IMR-90 (cell line): Measurements from ENCODE around the gene RNF111. TPM values are rescaled to one million over a fixed set of nuclear protein-coding genes. Genes with fewer than 3 reads are reported as not detected.

Experiments
- ATAC-seq: fragments of 200-7000 bp; cut with Tn5 transposase; 2 replicates; pipeline ENCODE4 v1.9.1; 2020; ENCODE audit warnings: low read depth, mild to moderate bottlenecking, moderate library complexity
- BruUV-seq: library from RNA; stranded (reverse); fragments of 400-500 nt; replicated peaks from 2 replicates; lab custom pipeline; 2021; lab: Mats Ljungman, UMichigan
- CTCF ChIA-PET: fragments of 300-600 bp; formaldehyde crosslinking; extraction: SDS; loops from one replicate; lab custom pipeline; 2021; ENCODE audit warnings: antibody characterized with exemption; lab: Yijun Ruan, JAX
- POLR2A ChIA-PET: fragments of 300-600 bp; sonication (Branson Sonifier 250); formaldehyde crosslinking; loops from one replicate; lab custom pipeline; 2022; ENCODE audit warnings: antibody characterized with exemption; ENCODE audit not compliant: unreplicated experiment; lab: Charles Lee
- DNase-seq: peaks from one replicate; pipeline ENCODE4 v3.0.0; 2013
- H2AFZ ChIP-seq: replicated peaks from 2 replicates; pipeline ENCODE3; 2013; ENCODE audit warnings: low read length, mild to moderate bottlenecking; ENCODE audit not compliant: poor library complexity
- H2AK5ac ChIP-seq: 2 replicates; pipeline ENCODE4 v1.6.1; 2013; ENCODE audit warnings: low read depth, low read length, inconsistent platforms
- H2AK9ac ChIP-seq: replicated peaks from 2 replicates; pipeline ENCODE3; 2013; ENCODE audit warnings: mild to moderate bottlenecking, low read depth, low read length, moderate library complexity; ENCODE audit not compliant: poor library complexity
- H2BK120ac ChIP-seq: 2 replicates; pipeline ENCODE4 v1.6.1; 2013; ENCODE audit warnings: low read depth, low read length, inconsistent platforms
- H2BK15ac ChIP-seq: 3 replicates; pipeline ENCODE4 v1.6.1; 2013; ENCODE audit warnings: low read depth, low read length, inconsistent platforms
- H2BK20ac ChIP-seq: 2 replicates; pipeline ENCODE4 v1.6.1; 2013; ENCODE audit warnings: low read depth, mild to moderate bottlenecking, inconsistent platforms, low read length, moderate library complexity
- H2BK5ac ChIP-seq: 2 replicates; pipeline ENCODE4 v1.6.1; 2013; ENCODE audit warnings: mild to moderate bottlenecking, low read depth, low read length, inconsistent platforms; ENCODE audit not compliant: poor library complexity, severe bottlenecking
- H3K14ac ChIP-seq: replicated peaks from 2 replicates; pipeline ENCODE4 v1.6.1; 2013; ENCODE audit warnings: low read depth, low read length, inconsistent platforms
- H3K18ac ChIP-seq: 2 replicates; pipeline ENCODE4 v1.6.1; 2013; ENCODE audit warnings: low read depth, low read length, control low read depth
- H3K23ac ChIP-seq: 2 replicates; pipeline ENCODE4 v1.6.1; 2013; ENCODE audit warnings: low read depth, low read length, inconsistent platforms
- H3K27ac ChIP-seq: 2 replicates; pipeline ENCODE4 v1.5.1; 2013; ENCODE audit warnings: mild to moderate bottlenecking, control low read depth, low read length; ENCODE audit not compliant: insufficient read depth
- H3K27me3 ChIP-seq: 2 replicates; pipeline ENCODE4 v1.6.1; 2013; ENCODE audit warnings: low read length; ENCODE audit not compliant: control insufficient read depth, insufficient read depth
- H3K36me3 ChIP-seq: 2 replicates; pipeline ENCODE4 v1.6.1; 2013; ENCODE audit warnings: low read length, mixed read lengths; ENCODE audit not compliant: control insufficient read depth, insufficient read depth
- H3K4ac ChIP-seq: 2 replicates; pipeline ENCODE4 v1.6.1; 2013; ENCODE audit warnings: low read depth, low read length, inconsistent platforms
- H3K4me1 ChIP-seq: 2 replicates; pipeline ENCODE4 v1.6.1; 2013; ENCODE audit warnings: low read length, mixed read lengths; ENCODE audit not compliant: control insufficient read depth, insufficient read depth
- H3K4me2 ChIP-seq: 2 replicates; pipeline ENCODE4 v1.6.1; 2013; ENCODE audit warnings: low read depth, mild to moderate bottlenecking, control low read depth, low read length, moderate library complexity
- H3K4me3 ChIP-seq: 2 replicates; pipeline ENCODE4 v1.5.1; 2013; ENCODE audit warnings: low read depth, mild to moderate bottlenecking, control low read depth, low read length, moderate library complexity; ENCODE audit not compliant: insufficient read depth
- H3K56ac ChIP-seq: 2 replicates; pipeline ENCODE4 v1.6.1; 2013; ENCODE audit warnings: low read length, inconsistent platforms; ENCODE audit not compliant: insufficient read depth; ENCODE audit errors: extremely low read depth
- H3K79me1 ChIP-seq, 2 experiments: 2 replicates each; pipeline ENCODE4 v1.6.1; 2013; ENCODE audit warnings: low read length in 2 of 2, inconsistent platforms in 1 of 2, low read depth in 1 of 2
- H3K9ac ChIP-seq: 2 replicates; pipeline ENCODE4 v1.6.1; 2013; ENCODE audit warnings: low read depth, low read length, control low read depth
- H3K9me1 ChIP-seq: 2 replicates; pipeline ENCODE4 v1.6.1; 2013; ENCODE audit warnings: low read length, inconsistent platforms; ENCODE audit not compliant: insufficient read depth
- H3K9me3 ChIP-seq: 2 replicates; pipeline ENCODE4 v1.6.1; 2013; ENCODE audit warnings: low read length; ENCODE audit not compliant: control insufficient read depth, insufficient read depth
- H4K20me1 ChIP-seq: 2 replicates; pipeline ENCODE4 v1.6.1; 2013; ENCODE audit warnings: low read length, inconsistent platforms; ENCODE audit not compliant: insufficient read depth
- H4K5ac ChIP-seq: 2 replicates; pipeline ENCODE4 v1.6.1; 2013; ENCODE audit warnings: mild to moderate bottlenecking, low read depth, low read length, control low read depth
- H4K8ac ChIP-seq, 2 experiments: 2 replicates each; pipeline ENCODE4 v1.6.1; 2013; ENCODE audit warnings: low read depth in 2 of 2, low read length in 2 of 2, control low read depth in 1 of 2, inconsistent platforms in 1 of 2
- H4K91ac ChIP-seq: 2 replicates; pipeline ENCODE4 v1.6.1; 2013; ENCODE audit warnings: low read depth, low read length, inconsistent platforms; ENCODE audit not compliant: insufficient read depth
- BHLHE40 ChIP-seq: fragments of 150-350 bp; IDR thresholded peaks from 2 replicates; pipeline ENCODE4 v1.6.1; 2016; ENCODE audit warnings: mild to moderate bottlenecking, low read depth, low read length
- CEBPB ChIP-seq: IDR thresholded peaks from 2 replicates; pipeline ENCODE4 v1.6.1; 2012; ENCODE audit warnings: low read depth, low read length, improper control_type of control experiment
- CHD1 ChIP-seq: IDR thresholded peaks from 2 replicates; pipeline ENCODE4 v1.6.1; 2012; ENCODE audit warnings: low read depth, low read length, improper control_type of control experiment
- MAFK ChIP-seq: IDR thresholded peaks from 2 replicates; pipeline ENCODE4 v1.6.1; 2012; ENCODE audit warnings: low read depth, low read length, improper control_type of control experiment
- MAZ ChIP-seq: IDR thresholded peaks from 2 replicates; pipeline ENCODE4 v1.6.1; 2012; ENCODE audit warnings: low read depth, mild to moderate bottlenecking, low read length, improper control_type of control experiment, moderate library complexity, borderline replicate concordance
- MXI1 ChIP-seq: IDR thresholded peaks from 2 replicates; pipeline ENCODE4 v1.6.1; 2012; ENCODE audit warnings: low read depth, mild to moderate bottlenecking, low read length, moderate library complexity, borderline replicate concordance
- NFE2L2 ChIP-seq: fragments of 150-350 bp; IDR thresholded peaks from 2 replicates; pipeline ENCODE4 v1.6.1; 2016; ENCODE audit warnings: low read depth, mild to moderate bottlenecking, low read length
- POLR2A ChIP-seq: IDR thresholded peaks from 2 replicates; pipeline ENCODE4 v1.6.1; 2012; ENCODE audit warnings: mild to moderate bottlenecking, low read depth, low read length
- RAD21 ChIP-seq: IDR thresholded peaks from 2 replicates; pipeline ENCODE4 v1.6.1; 2012; ENCODE audit warnings: low read length, improper control_type of control experiment
- RCOR1 ChIP-seq: IDR thresholded peaks from 2 replicates; pipeline ENCODE4 v1.6.1; 2012; ENCODE audit warnings: mild to moderate bottlenecking, low read length, improper control_type of control experiment; ENCODE audit not compliant: insufficient replicate concordance
- RFX5 ChIP-seq: IDR thresholded peaks from 2 replicates; pipeline ENCODE4 v1.8.0; 2012; ENCODE audit warnings: low read depth, mild to moderate bottlenecking, low read length, moderate library complexity
- SMC3 ChIP-seq: fragments of 150-350 bp; IDR thresholded peaks from 2 replicates; pipeline ENCODE4 v1.6.1; 2016; ENCODE audit warnings: low read depth, mild to moderate bottlenecking, antibody characterized with exemption, low read length, moderate library complexity
- WGBS, 2 experiments: methylation state at CpG; one replicate each; pipeline versions ENCODE4 v1.1.5 to v1.1.7; 2013; ENCODE audit warnings: missing lambda C conversion rate in 2 of 2; ENCODE audit not compliant: insufficient read length in 1 of 2; ENCODE audit errors: extremely low coverage in 2 of 2; 5-methylcytosine and 5-hydroxymethylcytosine counted together
- dilution Hi-C: fragments of 300-500 bp; cut with HindIII; formaldehyde crosslinking; loops from one replicate; pipeline ENCODE4 v1.14.3; 2018; ENCODE audit warnings: low sequenced_read_pairs; ENCODE audit not compliant: unreplicated experiment
- in situ Hi-C: fragments of 300-500 bp; cut with MboI; formaldehyde crosslinking; loops from 3 replicates; pipeline ENCODE4 v1.14.3; 2019; ENCODE audit warnings: low sequenced_read_pairs, inconsistent platforms, mixed read lengths
- intact Hi-C: fragments of 100-400 bp; cut with micrococcal nuclease; formaldehyde crosslinking; loops from 2 replicates; pipeline ENCODE4 v1.10.0; 2022
- polyA plus RNA-seq, 3 experiments: library from polyadenylated mRNA; depleted of rRNA; stranded (reverse); fragments of >200 nt; gene quantifications; 2 replicates each; pipeline ENCODE4 v1.2.3, GENCODE V29; 2012; ENCODE audit warnings: low replicate concordance in 1 of 3
- total RNA-seq: library from RNA; depleted of rRNA; stranded (reverse); fragments of >200 nt; gene quantifications from 2 replicates; pipeline ENCODE4 v1.2.3, GENCODE V29; 2012
- TF ChIP-seq, protein P1 (sequence below): conservative IDR thresholded peaks from 2 replicates; pipeline ENCODE4 v1.5.1; 2012; ENCODE audit warnings: mild to moderate bottlenecking, low read depth, low read length, improper control_type of control experiment
- TF ChIP-seq, protein P2 (sequence below): fragments of 150-350 bp; IDR thresholded peaks from 2 replicates; pipeline ENCODE4 v1.6.1; 2017; ENCODE audit warnings: mild to moderate bottlenecking, antibody characterized with exemption, low read length, low read depth
- TF ChIP-seq, protein P3 (sequence below): fragments of 150-350 bp; IDR thresholded peaks from 2 replicates; pipeline ENCODE4 v1.6.1; 2016; ENCODE audit warnings: low read depth, mild to moderate bottlenecking, low read length, moderate library complexity, borderline replicate concordance

Gene RNF111
- total and polyA plus RNA-seq, 2 of the 4 experiments (the other 2 are of a cell fraction) = 13.5 to 20.1 TPM

DNA sequence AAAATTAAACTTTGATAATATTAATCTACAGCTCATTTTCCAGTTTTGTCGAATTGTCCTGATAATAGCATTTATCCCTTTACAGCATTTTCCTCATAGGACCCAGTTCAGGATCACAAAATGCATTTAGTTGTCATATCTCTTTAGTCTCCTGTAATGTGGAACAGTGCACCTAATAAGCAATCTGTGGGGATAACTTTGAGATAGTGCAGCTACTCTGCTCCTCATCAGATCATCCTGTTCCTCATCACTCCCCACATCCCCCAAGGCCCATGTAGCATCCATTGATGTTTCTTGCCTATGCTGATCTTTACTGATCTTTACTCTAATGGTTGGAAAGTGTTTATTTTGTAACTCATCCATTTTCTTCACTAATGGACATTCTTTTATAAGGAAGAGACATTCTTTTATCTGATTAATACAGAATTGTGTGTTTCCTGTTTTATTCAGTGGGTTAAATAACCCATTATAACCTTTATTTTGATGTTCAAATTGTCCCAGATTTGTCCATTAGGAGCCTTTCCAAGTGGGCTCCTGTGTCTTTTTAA, 7.5 kb downstream of the RNF111 start:
- Histone ChIP-seq H3K36me3 (peaks cover 11% of the 10 kb centered on the region), H3K9me1 (peaks cover 7% of the 10 kb centered on the region; the same call in 1 of the 2 replicates), H4K8ac (no peak overlapping the region), H2BK120ac (no peak overlapping the region), H2BK20ac (no peak overlapping the region), H3K4ac (no peak overlapping the region), H2BK5ac (no peak overlapping the region), H4K20me1 (peaks cover 72% of the 10 kb centered on the region), H3K4me2 (no peak overlapping the region), H2BK15ac (no peak overlapping the region), H3K27me3 (no peaks in the 10 kb centered on the region), H3K9ac (no peak overlapping the region), H4K91ac (no peak overlapping the region), H3K4me3 (no peak overlapping the region), H2AK9ac (no peak overlapping the region), H3K27ac (no peak overlapping the region), H2AFZ (no peak overlapping the region), H3K79me1 (peaks cover 9 to 67% of the 10 kb centered on the region in 2 experiments), H3K4me1 (peaks cover 2% of the 10 kb centered on the region; the same call in 1 of the 2 replicates), H3K56ac (no peak overlapping the region), H3K18ac (no peak overlapping the region), H4K5ac (no peak overlapping the region), H3K14ac (no peak overlapping the region), H3K23ac (no peak overlapping the region), H2AK5ac (no peak overlapping the region), H3K9me3 (no peaks in the 10 kb centered on the region)
- in situ Hi-C loops = no loop called here
- ChIA-PET POLR2A (no interaction called here), CTCF (no interaction called here)
- ATAC-seq (no peak), DNase-seq (no peak)
- WGBS, 2 experiments = no CpG with 5 or more reads among the region's 1 CpG
- dilution Hi-C loops = no loop called here
- TF ChIP-seq, protein P1, sequence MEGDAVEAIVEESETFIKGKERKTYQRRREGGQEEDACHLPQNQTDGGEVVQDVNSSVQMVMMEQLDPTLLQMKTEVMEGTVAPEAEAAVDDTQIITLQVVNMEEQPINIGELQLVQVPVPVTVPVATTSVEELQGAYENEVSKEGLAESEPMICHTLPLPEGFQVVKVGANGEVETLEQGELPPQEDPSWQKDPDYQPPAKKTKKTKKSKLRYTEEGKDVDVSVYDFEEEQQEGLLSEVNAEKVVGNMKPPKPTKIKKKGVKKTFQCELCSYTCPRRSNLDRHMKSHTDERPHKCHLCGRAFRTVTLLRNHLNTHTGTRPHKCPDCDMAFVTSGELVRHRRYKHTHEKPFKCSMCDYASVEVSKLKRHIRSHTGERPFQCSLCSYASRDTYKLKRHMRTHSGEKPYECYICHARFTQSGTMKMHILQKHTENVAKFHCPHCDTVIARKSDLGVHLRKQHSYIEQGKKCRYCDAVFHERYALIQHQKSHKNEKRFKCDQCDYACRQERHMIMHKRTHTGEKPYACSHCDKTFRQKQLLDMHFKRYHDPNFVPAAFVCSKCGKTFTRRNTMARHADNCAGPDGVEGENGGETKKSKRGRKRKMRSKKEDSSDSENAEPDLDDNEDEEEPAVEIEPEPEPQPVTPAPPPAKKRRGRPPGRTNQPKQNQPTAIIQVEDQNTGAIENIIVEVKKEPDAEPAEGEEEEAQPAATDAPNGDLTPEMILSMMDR = no peak
- TF ChIP-seq SMC3 = no peak
- TF ChIP-seq RAD21 = no peak
- TF ChIP-seq BHLHE40 = no peak
- no peak for TF ChIP-seq CHD1
- TF ChIP-seq, protein P2, sequence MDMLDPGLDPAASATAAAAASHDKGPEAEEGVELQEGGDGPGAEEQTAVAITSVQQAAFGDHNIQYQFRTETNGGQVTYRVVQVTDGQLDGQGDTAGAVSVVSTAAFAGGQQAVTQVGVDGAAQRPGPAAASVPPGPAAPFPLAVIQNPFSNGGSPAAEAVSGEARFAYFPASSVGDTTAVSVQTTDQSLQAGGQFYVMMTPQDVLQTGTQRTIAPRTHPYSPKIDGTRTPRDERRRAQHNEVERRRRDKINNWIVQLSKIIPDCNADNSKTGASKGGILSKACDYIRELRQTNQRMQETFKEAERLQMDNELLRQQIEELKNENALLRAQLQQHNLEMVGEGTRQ = no peak
- TF ChIP-seq RFX5 = no peak
- no peak for TF ChIP-seq CEBPB
- TF ChIP-seq, protein P3, sequence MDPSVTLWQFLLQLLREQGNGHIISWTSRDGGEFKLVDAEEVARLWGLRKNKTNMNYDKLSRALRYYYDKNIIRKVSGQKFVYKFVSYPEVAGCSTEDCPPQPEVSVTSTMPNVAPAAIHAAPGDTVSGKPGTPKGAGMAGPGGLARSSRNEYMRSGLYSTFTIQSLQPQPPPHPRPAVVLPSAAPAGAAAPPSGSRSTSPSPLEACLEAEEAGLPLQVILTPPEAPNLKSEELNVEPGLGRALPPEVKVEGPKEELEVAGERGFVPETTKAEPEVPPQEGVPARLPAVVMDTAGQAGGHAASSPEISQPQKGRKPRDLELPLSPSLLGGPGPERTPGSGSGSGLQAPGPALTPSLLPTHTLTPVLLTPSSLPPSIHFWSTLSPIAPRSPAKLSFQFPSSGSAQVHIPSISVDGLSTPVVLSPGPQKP = no peak
- TF ChIP-seq NFE2L2 = no peak
- no peak for TF ChIP-seq RCOR1
- no peak for TF ChIP-seq MAZ
- no peak for TF ChIP-seq POLR2A
- TF ChIP-seq MAFK = no peak
- TF ChIP-seq MXI1 = no peak
- intact Hi-C loops = no loop called here
- no TSS peak for BruUV-seq
